NT2/D1 (cell line): ENCODE results near the gene LETM1.

ENCODE experiments used
- SUZ12 ChIP-seq: IDR thresholded peaks from 2 replicates; pipeline ENCODE4 v1.6.1; 2011; ENCODE audit not compliant: insufficient read length, insufficient read depth; ENCODE audit errors: extremely low read depth
- YY1 ChIP-seq: IDR thresholded peaks from 2 replicates; pipeline ENCODE4 v1.6.1; 2011; ENCODE audit not compliant: insufficient read length, insufficient read depth
- ZNF274 ChIP-seq: IDR thresholded peaks from 2 replicates; pipeline ENCODE4 v1.6.1; 2011; ENCODE audit warnings: mild to moderate bottlenecking, low read depth, low read length

- TF ChIP-seq YY1 = no peak
- no peak for TF ChIP-seq ZNF274
- no peak for TF ChIP-seq SUZ12
These were observed 18.2 kb upstream of the LETM1 start for GRCh38 chr4:1874201-1874600.
